GM20000 (cell line): Measurements from ENCODE around the gene PLAAT2.
"Not testable (repeated sequence)": the region's sequence is repeated elsewhere in the genome, so short reads cannot be mapped to it uniquely, and the experiment has no call there.

ENCODE experiments used
- DNase-seq: peaks from one replicate; pipeline ENCODE4 v3.0.0; 2012; ENCODE audit warnings: low spot score
- CTCF ChIP-seq: IDR thresholded peaks from 2 replicates; pipeline ENCODE4 v1.5.1; 2012; ENCODE audit warnings: mild to moderate bottlenecking, control low read depth; ENCODE audit errors: extremely low read depth, missing control alignments

The PLAAT2 gene

GRCh38 chr11:63532117-63532516, 31.1 kb downstream of the PLAAT2 start:
- no peak for TF ChIP-seq CTCF
- DNase-seq = no peak

- not testable (repeated sequence) for DNase-seq
These were observed 31.9 kb downstream of the PLAAT2 start for GRCh38 chr11:63531074-63531792.

- TF ChIP-seq CTCF = no peak
- no peak for DNase-seq
These were observed 33.2 kb downstream of the PLAAT2 start for GRCh38 chr11:63530021-63530420.

- not testable (repeated sequence) for DNase-seq
These were observed 33.8 kb downstream of the PLAAT2 start for GRCh38 chr11:63529373-63529772.

- DNase-seq = not testable (repeated sequence)
These were observed 34.4 kb downstream of the PLAAT2 start for GRCh38 chr11:63528729-63529278.

GRCh38 chr11:63528156-63528555, 35.0 kb downstream of the PLAAT2 start:
- DNase-seq = not testable (repeated sequence)

- TF ChIP-seq CTCF = no peak
These were observed 35.5 kb downstream of the PLAAT2 start for GRCh38 chr11:63527667-63528066.

GRCh38 chr11:63523151-63523550, 40.0 kb downstream of the PLAAT2 start:
- TF ChIP-seq CTCF = no peak

More at GRCh38 chr11:63527667-63528066, 35.5 kb downstream of the PLAAT2 start:
- no peak for DNase-seq

GRCh38 chr11:63521896-63522295, 41.3 kb downstream of the PLAAT2 start:
- DNase-seq = no peak
- TF ChIP-seq CTCF = no peak

More at GRCh38 chr11:63523151-63523550, 40.0 kb downstream of the PLAAT2 start:
- no peak for DNase-seq
